IgD-negative memory B cell (primary cell): ENCODE measurements around the gene SRGAP3. TPM values are rescaled to one million over a fixed set of nuclear protein-coding genes. Genes with fewer than 3 reads are reported as not detected.

Source experiments
- H3K27ac Mint-ChIP-seq, 3 donors: one replicate each; pipeline ENCODE4 v1.8.0; 2020 to 2022; ENCODE audit warnings: mild to moderate bottlenecking in 3 of 3, mixed read lengths in 3 of 3, moderate library complexity in 1 of 3
- H3K27me3 Mint-ChIP-seq: one replicate; pipeline ENCODE4 v1.8.0; 2021; ENCODE audit warnings: mixed read lengths
- H3K36me3 Mint-ChIP-seq: one replicate; pipeline ENCODE4 v1.8.0; 2020; ENCODE audit warnings: mild to moderate bottlenecking, mixed read lengths
- H3K4me1 Mint-ChIP-seq, 3 donors: one replicate each; pipeline ENCODE4 v1.8.0; 2020 to 2022; ENCODE audit warnings: mixed read lengths in 3 of 3, mild to moderate bottlenecking in 1 of 3
- H3K4me3 Mint-ChIP-seq, 4 donors: one replicate each; pipeline ENCODE4 v1.8.0; 2020 to 2022; ENCODE audit warnings: mild to moderate bottlenecking in 4 of 4, mixed read lengths in 4 of 4, moderate library complexity in 3 of 4
- H3K9me3 Mint-ChIP-seq, 3 donors: one replicate each; pipeline ENCODE4 v1.8.0; 2020 to 2021; ENCODE audit warnings: mixed read lengths in 3 of 3, mild to moderate bottlenecking in 1 of 3
- polyA plus RNA-seq: library from polyadenylated mRNA; unstranded; fragments of 300-500 nt; fragmentation: Illumina TruSeq; gene quantifications from one replicate; pipeline ENCODE4 v1.2.3, GENCODE V29; 2021

SRGAP3 gene
- polyA plus RNA-seq, 1 donor from 2014 or later, result 0.24 TPM

GRCh38 chr3:8964436-8965370, 284.7 kb downstream of the SRGAP3 start:
- Mint-ChIP-seq H3K4me1 (peaks cover 10 to 29% (median 14%) of the 10 kb centered on the region in 3 donors), H3K27me3 (peaks cover 9% of the 10 kb centered on the region)

GRCh38 chr3:8963137-8963853, 286.2 kb downstream of the SRGAP3 start, which contains the start of gene RAD18:
Gene RAD18 (minus strand): TSS chr3:8963472. CDS start chr3:8963385, 87 bp downstream.
- H3K27me3 Mint-ChIP-seq, result peaks cover under 1% of the 10 kb centered on the region
- H3K4me3 Mint-ChIP-seq, result peak within 1 kb of the TSS; percentile 94 to 99 (median 98)
- H3K4me1 Mint-ChIP-seq, result peaks cover 19 to 34% (median 21%) of the 10 kb centered on the region in 3 donors
- H3K36me3 Mint-ChIP-seq, result no peaks in the 10 kb centered on the region
- H3K27ac Mint-ChIP-seq, result peak within 1 kb of the TSS; percentile 91 to 98 (median 97)
- no peaks in the 10 kb centered on the region for H3K9me3 Mint-ChIP-seq

More at GRCh38 chr3:8964436-8965370, 284.7 kb downstream of the SRGAP3 start:
- peak overlapping the region in 3 of 4 donors; percentile 74 to 99 (median 96) for H3K4me3 Mint-ChIP-seq
- no peaks in the 10 kb centered on the region for H3K36me3 Mint-ChIP-seq
- H3K27ac Mint-ChIP-seq, result peak overlapping the region in 2 of 3 donors; percentile 91 to 97
- H3K9me3 Mint-ChIP-seq, result no peaks in the 10 kb centered on the region

GRCh38 chr3:8962226-8962861, 287.1 kb downstream of the SRGAP3 start:
- H3K36me3 Mint-ChIP-seq, result no peaks in the 10 kb centered on the region
- peak overlapping the region; percentile 91 to 98 (median 97) for H3K27ac Mint-ChIP-seq
- H3K9me3 Mint-ChIP-seq, result no peaks in the 10 kb centered on the region
- H3K27me3 Mint-ChIP-seq, result no peaks in the 10 kb centered on the region
- H3K4me3 Mint-ChIP-seq, result peak overlapping the region; percentile 94 to 99 (median 98)
- peaks cover 19 to 34% (median 21%) of the 10 kb centered on the region in 3 donors for H3K4me1 Mint-ChIP-seq

GRCh38 chr3:8959668-8960067, 289.8 kb downstream of the SRGAP3 start:
- H3K36me3 Mint-ChIP-seq, result no peaks in the 10 kb centered on the region
- peak overlapping the region in 2 of 4 donors; percentile 51 to 65 for H3K4me3 Mint-ChIP-seq
- H3K4me1 Mint-ChIP-seq, result peaks cover 28 to 43% (median 30%) of the 10 kb centered on the region in 3 donors
- H3K27ac Mint-ChIP-seq, result peak overlapping the region in 2 of 3 donors; percentile 3 to 7
- no peaks in the 10 kb centered on the region for H3K9me3 Mint-ChIP-seq
- H3K27me3 Mint-ChIP-seq, result no peaks in the 10 kb centered on the region

GRCh38 chr3:8954938-8955763, 294.3 kb downstream of the SRGAP3 start:
- H3K27ac Mint-ChIP-seq, result peak overlapping the region; percentile 32 to 65 (median 33)
- peaks cover 22 to 25% (median 24%) of the 10 kb centered on the region in 3 donors for H3K4me1 Mint-ChIP-seq
- H3K4me3 Mint-ChIP-seq, result peak overlapping the region in 3 of 4 donors; percentile 18 to 66 (median 36)
- H3K9me3 Mint-ChIP-seq, result no peaks in the 10 kb centered on the region
- no peaks in the 10 kb centered on the region for H3K27me3 Mint-ChIP-seq
- no peaks in the 10 kb centered on the region for H3K36me3 Mint-ChIP-seq

- no peak overlapping the region for H3K27ac Mint-ChIP-seq
- no peaks in the 10 kb centered on the region for H3K36me3 Mint-ChIP-seq
- H3K9me3 Mint-ChIP-seq, result no peaks in the 10 kb centered on the region
- peaks cover 10 to 16% (median 14%) of the 10 kb centered on the region in 3 donors for H3K4me1 Mint-ChIP-seq
- no peak overlapping the region for H3K4me3 Mint-ChIP-seq
- H3K27me3 Mint-ChIP-seq, result no peaks in the 10 kb centered on the region
Measured at GRCh38 chr3:8953313-8953712, 296.1 kb downstream of the SRGAP3 start.

- H3K27ac Mint-ChIP-seq, result no peak overlapping the region
- no peaks in the 10 kb centered on the region for H3K27me3 Mint-ChIP-seq
- no peaks in the 10 kb centered on the region for H3K36me3 Mint-ChIP-seq
- H3K4me1 Mint-ChIP-seq, result peaks cover 10 to 16% (median 14%) of the 10 kb centered on the region in 3 donors
- H3K9me3 Mint-ChIP-seq, result no peaks in the 10 kb centered on the region
- no peak overlapping the region for H3K4me3 Mint-ChIP-seq
Measured at GRCh38 chr3:8952130-8952529, 297.3 kb downstream of the SRGAP3 start.

- peaks cover 12% of the 10 kb centered on the region for H3K36me3 Mint-ChIP-seq
- peaks cover 0 to 2% (median 0%) of the 10 kb centered on the region in 3 donors for H3K4me1 Mint-ChIP-seq
- H3K4me3 Mint-ChIP-seq, result no peak overlapping the region
- no peaks in the 10 kb centered on the region for H3K27me3 Mint-ChIP-seq
- H3K9me3 Mint-ChIP-seq, result peaks cover 4 to 18% (median 6%) of the 10 kb centered on the region in 3 donors
- H3K27ac Mint-ChIP-seq, result no peak overlapping the region
Measured at GRCh38 chr3:8945890-8946600, 303.4 kb downstream of the SRGAP3 start.

- Mint-ChIP-seq H3K27ac (no peak overlapping the region), H3K4me3 (peak overlapping the region in 1 of 4 donors; percentile 13)
Measured at GRCh38 chr3:8942746-8943488, 306.5 kb downstream of the SRGAP3 start.

GRCh38 chr3:8942115-8942514, 307.3 kb downstream of the SRGAP3 start:
- no peaks in the 10 kb centered on the region for H3K27me3 Mint-ChIP-seq
- peaks cover 4 to 18% (median 6%) of the 10 kb centered on the region in 3 donors for H3K9me3 Mint-ChIP-seq
- peaks cover 19% of the 10 kb centered on the region for H3K36me3 Mint-ChIP-seq
- H3K27ac Mint-ChIP-seq, result no peak overlapping the region
- H3K4me1 Mint-ChIP-seq, result no peaks in the 10 kb centered on the region
- peak overlapping the region in 1 of 4 donors; percentile 60 for H3K4me3 Mint-ChIP-seq

More at GRCh38 chr3:8942746-8943488, 306.5 kb downstream of the SRGAP3 start:
- Mint-ChIP-seq H3K4me1 (no peaks in the 10 kb centered on the region), H3K36me3 (peaks cover 19% of the 10 kb centered on the region), H3K27me3 (no peaks in the 10 kb centered on the region), H3K9me3 (peaks cover 4 to 18% (median 6%) of the 10 kb centered on the region in 3 donors)

- Mint-ChIP-seq H3K4me3 (no peak overlapping the region), H3K4me1 (no peaks in the 10 kb centered on the region), H3K27me3 (no peaks in the 10 kb centered on the region), H3K9me3 (peaks cover 0 to 6% (median 3%) of the 10 kb centered on the region in 3 donors), H3K36me3 (peaks cover 11% of the 10 kb centered on the region), H3K27ac (no peak overlapping the region)
Measured at GRCh38 chr3:8938021-8938420, 311.4 kb downstream of the SRGAP3 start.

GRCh38 chr3:8937064-8938020, 312.1 kb downstream of the SRGAP3 start:
- Mint-ChIP-seq H3K27me3 (no peaks in the 10 kb centered on the region), H3K4me3 (no peak overlapping the region), H3K27ac (no peak overlapping the region), H3K4me1 (no peaks in the 10 kb centered on the region), H3K36me3 (peaks cover 10% of the 10 kb centered on the region), H3K9me3 (no peaks in the 10 kb centered on the region)
